Activated naive CD8-positive, alpha-beta T cell (primary cell): ENCODE data around the gene MSH2.
A peak's percentile ranks its signal among the peaks of the same experiment; 100 is the strongest.

Experiments used
- H3K27ac Mint-ChIP-seq: one replicate; pipeline ENCODE4 v1.8.0; 2021; ENCODE audit warnings: mixed read lengths
- H3K27me3 Mint-ChIP-seq: one replicate; pipeline ENCODE4 v1.8.0; 2021; ENCODE audit warnings: mixed read lengths
- H3K36me3 Mint-ChIP-seq: one replicate; pipeline ENCODE4 v1.8.0; 2021; ENCODE audit warnings: mixed read lengths
- H3K4me1 Mint-ChIP-seq: one replicate; pipeline ENCODE4 v1.8.0; 2021; ENCODE audit warnings: low read depth, mixed read lengths
- H3K4me3 Mint-ChIP-seq: one replicate; pipeline ENCODE4 v1.8.0; 2021; ENCODE audit warnings: mild to moderate bottlenecking, mixed read lengths
- H3K9me3 Mint-ChIP-seq: one replicate; pipeline ENCODE4 v1.8.0; 2021; ENCODE audit warnings: low read depth, mixed read lengths

Gene MSH2

GRCh38 chr2:47503481-47504070, 100.6 kb downstream of the MSH2 start:
- no peak overlapping the region for H3K27ac Mint-ChIP-seq
- H3K36me3 Mint-ChIP-seq: peaks cover 13% of the 10 kb centered on the region
- H3K9me3 Mint-ChIP-seq: peaks cover 11% of the 10 kb centered on the region
- H3K4me1 Mint-ChIP-seq: peaks cover 4% of the 10 kb centered on the region
- no peak overlapping the region for H3K4me3 Mint-ChIP-seq
- no peaks in the 10 kb centered on the region for H3K27me3 Mint-ChIP-seq

GRCh38 chr2:47504174-47504810, 101.3 kb downstream of the MSH2 start:
- Mint-ChIP-seq H3K4me1 (peaks cover 7% of the 10 kb centered on the region), H3K9me3 (peaks cover 9% of the 10 kb centered on the region), H3K4me3 (no peak overlapping the region), H3K36me3 (peaks cover 11% of the 10 kb centered on the region), H3K27ac (no peak overlapping the region), H3K27me3 (no peaks in the 10 kb centered on the region)

GRCh38 chr2:47506024-47506423, 103.1 kb downstream of the MSH2 start:
- Mint-ChIP-seq H3K9me3 (peaks cover 7% of the 10 kb centered on the region), H3K4me3 (no peak overlapping the region), H3K27ac (no peak overlapping the region), H3K27me3 (no peaks in the 10 kb centered on the region), H3K4me1 (peaks cover 7% of the 10 kb centered on the region), H3K36me3 (peaks cover 4% of the 10 kb centered on the region)

- Mint-ChIP-seq H3K9me3 (peaks cover 7% of the 10 kb centered on the region), H3K27me3 (no peaks in the 10 kb centered on the region), H3K27ac (no peak overlapping the region), H3K4me3 (no peak overlapping the region), H3K36me3 (peaks cover 4% of the 10 kb centered on the region), H3K4me1 (peaks cover 7% of the 10 kb centered on the region)
Measured at GRCh38 chr2:47506436-47506835, 103.5 kb downstream of the MSH2 start.

- no peaks in the 10 kb centered on the region for H3K27me3 Mint-ChIP-seq
- H3K9me3 Mint-ChIP-seq: peaks cover 7% of the 10 kb centered on the region
- H3K36me3 Mint-ChIP-seq: peaks cover 6% of the 10 kb centered on the region
- H3K27ac Mint-ChIP-seq: no peak overlapping the region
- peaks cover 3% of the 10 kb centered on the region for H3K4me1 Mint-ChIP-seq
- H3K4me3 Mint-ChIP-seq: no peak overlapping the region
Measured at GRCh38 chr2:47508080-47508479, 105.1 kb downstream of the MSH2 start.

GRCh38 chr2:47508641-47509040, 105.7 kb downstream of the MSH2 start:
- Mint-ChIP-seq H3K4me3 (no peak overlapping the region), H3K9me3 (peaks cover 7% of the 10 kb centered on the region), H3K4me1 (peaks cover 3% of the 10 kb centered on the region), H3K27ac (no peak overlapping the region), H3K27me3 (no peaks in the 10 kb centered on the region), H3K36me3 (peaks cover 11% of the 10 kb centered on the region)

GRCh38 chr2:47509250-47509649, 106.3 kb downstream of the MSH2 start:
- Mint-ChIP-seq H3K36me3 (peaks cover 15% of the 10 kb centered on the region), H3K4me1 (peaks cover 3% of the 10 kb centered on the region), H3K4me3 (no peak overlapping the region), H3K27me3 (no peaks in the 10 kb centered on the region), H3K27ac (no peak overlapping the region), H3K9me3 (peaks cover 7% of the 10 kb centered on the region)

- no peaks in the 10 kb centered on the region for H3K27me3 Mint-ChIP-seq
- H3K4me3 Mint-ChIP-seq: no peak overlapping the region
- H3K36me3 Mint-ChIP-seq: peaks cover 15% of the 10 kb centered on the region
- H3K9me3 Mint-ChIP-seq: peaks cover 7% of the 10 kb centered on the region
- H3K27ac Mint-ChIP-seq: no peak overlapping the region
- H3K4me1 Mint-ChIP-seq: peaks cover 3% of the 10 kb centered on the region
Measured at GRCh38 chr2:47509821-47510385, 106.9 kb downstream of the MSH2 start.

GRCh38 chr2:47510745-47511144, 107.8 kb downstream of the MSH2 start:
- Mint-ChIP-seq H3K27me3 (no peaks in the 10 kb centered on the region), H3K4me1 (peaks cover 3% of the 10 kb centered on the region), H3K9me3 (peaks cover under 1% of the 10 kb centered on the region), H3K27ac (no peak overlapping the region), H3K36me3 (peaks cover 12% of the 10 kb centered on the region), H3K4me3 (no peak overlapping the region)

- H3K4me3 Mint-ChIP-seq: no peak overlapping the region
- H3K27ac Mint-ChIP-seq: no peak overlapping the region
- H3K36me3 Mint-ChIP-seq: peaks cover 12% of the 10 kb centered on the region
- H3K27me3 Mint-ChIP-seq: no peaks in the 10 kb centered on the region
- no peaks in the 10 kb centered on the region for H3K9me3 Mint-ChIP-seq
- H3K4me1 Mint-ChIP-seq: peaks cover 3% of the 10 kb centered on the region
Measured at GRCh38 chr2:47512581-47513083, 109.7 kb downstream of the MSH2 start.

GRCh38 chr2:47513981-47514520, 111.1 kb downstream of the MSH2 start:
- Mint-ChIP-seq H3K27ac (no peak overlapping the region), H3K27me3 (no peaks in the 10 kb centered on the region), H3K4me3 (no peak overlapping the region), H3K36me3 (peaks cover 12% of the 10 kb centered on the region), H3K9me3 (no peaks in the 10 kb centered on the region), H3K4me1 (peaks cover 1% of the 10 kb centered on the region)

- Mint-ChIP-seq H3K9me3 (no peaks in the 10 kb centered on the region), H3K27me3 (no peaks in the 10 kb centered on the region), H3K27ac (no peak overlapping the region), H3K4me3 (no peak overlapping the region), H3K4me1 (peaks cover 10% of the 10 kb centered on the region), H3K36me3 (peaks cover 12% of the 10 kb centered on the region)
Measured at GRCh38 chr2:47516360-47517104, 113.6 kb downstream of the MSH2 start.

GRCh38 chr2:47518497-47519146, 115.7 kb downstream of the MSH2 start:
- Mint-ChIP-seq H3K4me1 (peaks cover 14% of the 10 kb centered on the region), H3K36me3 (peaks cover 4% of the 10 kb centered on the region), H3K27me3 (no peaks in the 10 kb centered on the region), H3K4me3 (no peak overlapping the region), H3K27ac (no peak overlapping the region), H3K9me3 (no peaks in the 10 kb centered on the region)

GRCh38 chr2:47519147-47519537, 116.2 kb downstream of the MSH2 start:
- no peaks in the 10 kb centered on the region for H3K27me3 Mint-ChIP-seq
- H3K36me3 Mint-ChIP-seq: peaks cover 2% of the 10 kb centered on the region
- no peaks in the 10 kb centered on the region for H3K9me3 Mint-ChIP-seq
- H3K27ac Mint-ChIP-seq: no peak overlapping the region
- peak overlapping the region; percentile 36 for H3K4me3 Mint-ChIP-seq
- H3K4me1 Mint-ChIP-seq: peaks cover 14% of the 10 kb centered on the region
